ENCODE results near the gene TTC32. TPM values are rescaled to one million over a fixed set of nuclear protein-coding genes. Genes with fewer than 3 reads are reported as not detected.
A peak's percentile ranks its signal among the peaks of the same experiment; 100 is the strongest.
"Not testable (repeated sequence)": the region's sequence is repeated elsewhere in the genome, so short reads cannot be mapped to it uniquely, and the experiment has no call there.

TTC32 gene
- total RNA-seq, 2 donors from 2014 or later: 16.1 to 18.9 TPM

- no peaks in the 10 kb centered on the region for H3K36me3 Mint-ChIP-seq
- no peak for ATAC-seq
- DNase-seq (ENCODE audit: low spot score in 2 of 2): no peak
- H3K27ac Mint-ChIP-seq: no peak overlapping the region
- no peaks in the 10 kb centered on the region for H3K9me3 Mint-ChIP-seq
Measured at GRCh38 chr2:19911808-19912509, 10.2 kb upstream of the TTC32 start.

GRCh38 chr2:19902216-19902740 is 495 bp upstream of the TTC32 start:
- ATAC-seq (no peak), DNase-seq (ENCODE audit: low spot score in 2 of 2) (no peak)
- Mint-ChIP-seq H3K9me3 (peaks cover 0 to 7% of the 10 kb centered on the region in 2 donors), H3K27ac (peak overlapping the region; percentile 94 to 96), H3K36me3 (peaks cover 10 to 18% of the 10 kb centered on the region in 2 donors)

- peak in 1 of 2 donors; percentile 19 for DNase-seq (ENCODE audit: low spot score in 2 of 2)
- Mint-ChIP-seq H3K9me3 (peaks cover 0 to 7% of the 10 kb centered on the region in 2 donors), H3K36me3 (peaks cover 10 to 18% of the 10 kb centered on the region in 2 donors), H3K27ac (peak overlapping the region; percentile 94 to 96)
- ATAC-seq: peak; percentile 3 to 6
Measured at GRCh38 chr2:19900931-19901441, 797 bp downstream of the TTC32 start.

GRCh38 chr2:19899985-19900930 is 1.5 kb downstream of the TTC32 start:
- DNase-seq (ENCODE audit: low spot score in 2 of 2) (no peak), ATAC-seq (peak; percentile 29 to 31)
- Mint-ChIP-seq H3K36me3 (peaks cover 10 to 18% of the 10 kb centered on the region in 2 donors), H3K9me3 (peaks cover 0 to 7% of the 10 kb centered on the region in 2 donors), H3K27ac (peak overlapping the region; percentile 94 to 96)

- ATAC-seq (no peak), DNase-seq (ENCODE audit: low spot score in 2 of 2) (no peak)
- no peak overlapping the region for H3K27ac Mint-ChIP-seq
- no peaks in the 10 kb centered on the region for H3K9me3 Mint-ChIP-seq
- H3K36me3 Mint-ChIP-seq: peaks cover 10 to 18% of the 10 kb centered on the region in 2 donors
Measured at GRCh38 chr2:19898592-19899329, 3.0 kb downstream of the TTC32 start.

- Mint-ChIP-seq H3K27ac (no peak overlapping the region), H3K9me3 (no peaks in the 10 kb centered on the region), H3K36me3 (peaks cover 11 to 18% of the 10 kb centered on the region in 2 donors)
- ATAC-seq: no peak
- no peak for DNase-seq (ENCODE audit: low spot score in 2 of 2)
Measured at GRCh38 chr2:19897623-19898245, 4.0 kb downstream of the TTC32 start.

- Mint-ChIP-seq H3K36me3 (peaks cover 2 to 13% of the 10 kb centered on the region in 2 donors), H3K9me3 (no peaks in the 10 kb centered on the region), H3K27ac (no peak overlapping the region)
- DNase-seq (ENCODE audit: low spot score in 2 of 2) (no peak), ATAC-seq (peak in 1 of 2 donors; percentile 49)
Measured at GRCh38 chr2:19895535-19895934, 6.2 kb downstream of the TTC32 start.

GRCh38 chr2:19894134-19894792 is 7.5 kb downstream of the TTC32 start:
- no peak for DNase-seq (ENCODE audit: low spot score in 2 of 2)
- H3K9me3 Mint-ChIP-seq: no peaks in the 10 kb centered on the region
- H3K27ac Mint-ChIP-seq: peak overlapping the region in 1 of 2 donors; percentile 62
- ATAC-seq: peak in 1 of 2 donors; percentile 7
- H3K36me3 Mint-ChIP-seq: peaks cover 0 to 12% of the 10 kb centered on the region in 2 donors

GRCh38 chr2:19893520-19894133 is 8.2 kb downstream of the TTC32 start:
- no peaks in the 10 kb centered on the region for H3K9me3 Mint-ChIP-seq
- peaks cover 0 to 12% of the 10 kb centered on the region in 2 donors for H3K36me3 Mint-ChIP-seq
- no peak for DNase-seq (ENCODE audit: low spot score in 2 of 2)
- H3K27ac Mint-ChIP-seq: peak overlapping the region in 1 of 2 donors; percentile 62
- ATAC-seq: peak in 1 of 2 donors; percentile 59

GRCh38 chr2:19891971-19892370 is 9.8 kb downstream of the TTC32 start:
- DNase-seq (ENCODE audit: low spot score in 2 of 2); H3K27ac Mint-ChIP-seq; H3K9me3 Mint-ChIP-seq: not testable (repeated sequence)
- peak in 1 of 2 donors; percentile 22 for ATAC-seq
- peaks cover 0 to 12% of the 10 kb centered on the region in 2 donors for H3K36me3 Mint-ChIP-seq

- ATAC-seq (no peak), DNase-seq (ENCODE audit: low spot score in 2 of 2) (no peak)
- Mint-ChIP-seq H3K36me3 (peaks cover 0 to 12% of the 10 kb centered on the region in 2 donors), H3K27ac (no peak overlapping the region), H3K9me3 (no peaks in the 10 kb centered on the region)
Measured at GRCh38 chr2:19890104-19890503, 11.7 kb downstream of the TTC32 start.

GRCh38 chr2:19888831-19889230 is 13.0 kb downstream of the TTC32 start:
- H3K27ac Mint-ChIP-seq: peak overlapping the region in 1 of 2 donors; percentile 12
- H3K9me3 Mint-ChIP-seq: no peaks in the 10 kb centered on the region
- DNase-seq (ENCODE audit: low spot score in 2 of 2) (no peak), ATAC-seq (no peak)
- H3K36me3 Mint-ChIP-seq: peaks cover 0 to 12% of the 10 kb centered on the region in 2 donors

- no peak overlapping the region for H3K27ac Mint-ChIP-seq
- H3K36me3 Mint-ChIP-seq: peaks cover 0 to 7% of the 10 kb centered on the region in 2 donors
- DNase-seq (ENCODE audit: low spot score in 2 of 2) (no peak), ATAC-seq (no peak)
- H3K9me3 Mint-ChIP-seq: no peaks in the 10 kb centered on the region
Measured at GRCh38 chr2:19887510-19887909, 14.3 kb downstream of the TTC32 start.

GRCh38 chr2:19886261-19886660 is 15.5 kb downstream of the TTC32 start:
- Mint-ChIP-seq H3K27ac (no peak overlapping the region), H3K9me3 (no peaks in the 10 kb centered on the region), H3K36me3 (no peaks in the 10 kb centered on the region)
- DNase-seq (ENCODE audit: low spot score in 2 of 2) (no peak), ATAC-seq (no peak)

GRCh38 chr2:19885791-19886190 is 16.0 kb downstream of the TTC32 start:
- no peak for DNase-seq (ENCODE audit: low spot score in 2 of 2)
- Mint-ChIP-seq H3K27ac (no peak overlapping the region), H3K36me3 (no peaks in the 10 kb centered on the region), H3K9me3 (no peaks in the 10 kb centered on the region)
- no peak for ATAC-seq

Data from activated naive CD4-positive, alpha-beta T cell treated with anti-CD3 and anti-CD28 coated beads, Interleukin-2, amount 50 U/mL, for 72 hours (primary cell).